Vagina (tissue), 2 donors: ENCODE measurements around the gene TENM4. TPM values are rescaled to one million over a fixed set of nuclear protein-coding genes. Genes with fewer than 3 reads are reported as not detected.

ENCODE experiments used
- DNase-seq, 2 donors: peaks; one replicate each; pipeline ENCODE4 v3.0.0-alpha.2; 2017; ENCODE audit errors: extremely low spot score in 2 of 2
- H3K27ac ChIP-seq: fragments of 200-600 bp; sonication (generic); one replicate; pipeline ENCODE4 v1.5.1; 2019
- H3K27me3 ChIP-seq: fragments of 200-600 bp; sonication (generic); one replicate; pipeline ENCODE4 v1.5.1; 2019
- H3K36me3 ChIP-seq, 2 donors: fragments of 200-600 bp; sonication (generic); one replicate each; pipeline ENCODE4 v1.5.1; 2017 to 2019
- H3K4me1 ChIP-seq: fragments of 200-600 bp; sonication (generic); one replicate; pipeline ENCODE4 v1.5.1; 2019
- H3K4me3 ChIP-seq, 2 donors: fragments of 200-600 bp; sonication (generic); 1 replicate in 1 of 2; 2 replicates in 1 of 2; pipeline ENCODE4 v1.5.1; 2016 to 2019
- H3K9me3 ChIP-seq: fragments of 200-600 bp; sonication (generic); one replicate; pipeline ENCODE4 v1.5.1; 2019
- POLR2A ChIP-seq, 2 donors: fragments of 450-650 bp; IDR thresholded peaks; one replicate each; pipeline ENCODE4 v1.6.1; 2017; ENCODE audit warnings: antibody characterized with exemption in 2 of 2, mild to moderate bottlenecking in 2 of 2, moderate library complexity in 2 of 2
- POLR2AphosphoS5 ChIP-seq, 2 donors: sonication (generic); formaldehyde crosslinking; IDR thresholded peaks; one replicate each; pipeline ENCODE4 v1.9.0; 2017; ENCODE audit warnings: antibody characterized with exemption in 2 of 2, mild to moderate bottlenecking in 2 of 2, low read depth in 1 of 2; ENCODE audit not compliant: insufficient read depth in 1 of 2
- intact Hi-C: fragments of 100-400 bp; cut with DNase I; formaldehyde crosslinking; loops from one replicate; pipeline ENCODE4 v1.15.1; 2023
- total RNA-seq: library from RNA; depleted of rRNA; stranded (reverse); fragments of >200 nt; gene quantifications from one replicate; pipeline ENCODE4 v1.2.3, GENCODE V29; 2016
- TF ChIP-seq, protein P1 (sequence below), 3 experiments: fragments of 450-650 bp in 2 of 3; fragments of 200-600 bp in 1 of 3; sonication (generic) in 1 of 3; IDR thresholded peaks; one replicate each; pipeline ENCODE4 v1.5.1; 2017 to 2019; ENCODE audit warnings: antibody characterized with exemption in 3 of 3, mild to moderate bottlenecking in 2 of 3, moderate library complexity in 2 of 3

Gene TENM4
- total RNA-seq, 1 donor from 2014 or later, result 12.5 TPM

DNA sequence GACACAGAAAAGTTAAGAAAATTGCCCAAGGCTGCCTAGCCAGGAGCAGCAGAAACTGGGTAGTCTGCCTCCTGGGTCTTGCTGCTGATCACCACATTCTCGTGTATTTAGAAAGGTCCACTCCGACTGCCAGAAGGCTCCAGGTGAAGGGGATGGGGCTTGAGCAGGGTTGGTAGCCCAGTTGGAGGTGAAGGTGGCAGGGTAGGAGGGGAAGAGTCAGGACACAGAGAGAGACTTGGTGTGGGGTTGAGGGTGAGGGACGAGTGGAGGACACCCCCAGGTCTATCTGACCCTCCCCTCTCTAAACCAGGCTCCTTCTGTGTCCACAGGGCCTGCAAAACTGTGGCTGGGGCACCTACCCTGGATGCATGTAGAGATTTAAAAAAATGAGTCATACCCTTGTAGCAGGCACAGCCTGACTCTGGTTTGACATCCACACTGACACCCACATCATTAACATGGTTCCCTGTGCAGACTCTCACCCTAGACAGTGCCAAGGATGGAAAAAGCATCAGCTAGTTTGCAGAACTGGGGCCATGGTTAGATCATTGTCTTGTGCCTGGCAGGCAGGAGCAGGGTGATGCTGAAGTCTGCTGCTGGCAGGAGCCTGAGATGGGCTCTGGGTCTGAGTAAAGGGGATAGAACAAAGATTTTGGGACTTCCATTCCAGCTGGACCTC lies 273.2 kb downstream of the TENM4 start:
- Histone ChIP-seq H3K27me3 (no peaks in the 10 kb centered on the region), H3K4me3 (no peak overlapping the region), H3K36me3 (no peaks in the 10 kb centered on the region), H3K9me3 (no peaks in the 10 kb centered on the region), H3K4me1 (no peaks in the 10 kb centered on the region), H3K27ac (no peak overlapping the region)
- TF ChIP-seq, protein P1, sequence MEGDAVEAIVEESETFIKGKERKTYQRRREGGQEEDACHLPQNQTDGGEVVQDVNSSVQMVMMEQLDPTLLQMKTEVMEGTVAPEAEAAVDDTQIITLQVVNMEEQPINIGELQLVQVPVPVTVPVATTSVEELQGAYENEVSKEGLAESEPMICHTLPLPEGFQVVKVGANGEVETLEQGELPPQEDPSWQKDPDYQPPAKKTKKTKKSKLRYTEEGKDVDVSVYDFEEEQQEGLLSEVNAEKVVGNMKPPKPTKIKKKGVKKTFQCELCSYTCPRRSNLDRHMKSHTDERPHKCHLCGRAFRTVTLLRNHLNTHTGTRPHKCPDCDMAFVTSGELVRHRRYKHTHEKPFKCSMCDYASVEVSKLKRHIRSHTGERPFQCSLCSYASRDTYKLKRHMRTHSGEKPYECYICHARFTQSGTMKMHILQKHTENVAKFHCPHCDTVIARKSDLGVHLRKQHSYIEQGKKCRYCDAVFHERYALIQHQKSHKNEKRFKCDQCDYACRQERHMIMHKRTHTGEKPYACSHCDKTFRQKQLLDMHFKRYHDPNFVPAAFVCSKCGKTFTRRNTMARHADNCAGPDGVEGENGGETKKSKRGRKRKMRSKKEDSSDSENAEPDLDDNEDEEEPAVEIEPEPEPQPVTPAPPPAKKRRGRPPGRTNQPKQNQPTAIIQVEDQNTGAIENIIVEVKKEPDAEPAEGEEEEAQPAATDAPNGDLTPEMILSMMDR (IDR thresholded peaks at IDR 0.05), result no peak
- TF ChIP-seq POLR2A (IDR thresholded peaks at IDR 0.05) (no peak), POLR2AphosphoS5 (IDR thresholded peaks at IDR 0.05; ENCODE audit: insufficient read depth in 1 of 2, low read depth in 1 of 2) (no peak)
- DNase-seq, result no peak
- intact Hi-C loops, result no loop called here

DNA sequence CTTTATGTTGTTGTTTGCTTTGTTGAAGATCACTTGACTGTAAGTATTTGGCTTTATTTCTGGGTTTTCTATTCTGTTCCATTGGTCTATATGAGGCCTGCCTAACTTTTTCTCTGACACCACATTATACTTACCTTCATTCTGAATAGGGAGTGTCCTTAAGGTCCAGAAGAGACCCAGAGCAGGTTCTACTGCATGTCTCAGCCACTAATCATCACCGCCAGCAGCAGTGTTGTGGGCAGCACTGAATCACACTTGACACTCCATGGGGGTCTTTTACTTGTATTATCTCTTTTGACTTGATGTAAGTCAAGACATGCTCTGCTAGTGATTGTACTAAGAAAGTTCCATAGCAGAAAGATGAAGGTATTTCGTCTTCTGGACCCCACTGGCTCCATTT lies 274.9 kb downstream of the TENM4 start:
- Histone ChIP-seq H3K9me3 (no peaks in the 10 kb centered on the region), H3K4me3 (no peak overlapping the region), H3K27ac (no peak overlapping the region), H3K27me3 (no peaks in the 10 kb centered on the region), H3K36me3 (no peaks in the 10 kb centered on the region), H3K4me1 (no peaks in the 10 kb centered on the region)
- intact Hi-C loops, result no loop called here
- TF ChIP-seq POLR2A (IDR thresholded peaks at IDR 0.05) (no peak), POLR2AphosphoS5 (IDR thresholded peaks at IDR 0.05; ENCODE audit: insufficient read depth in 1 of 2, low read depth in 1 of 2) (no peak)
- TF ChIP-seq, protein P1 (IDR thresholded peaks at IDR 0.05), result no peak
- DNase-seq, result no peak

DNA sequence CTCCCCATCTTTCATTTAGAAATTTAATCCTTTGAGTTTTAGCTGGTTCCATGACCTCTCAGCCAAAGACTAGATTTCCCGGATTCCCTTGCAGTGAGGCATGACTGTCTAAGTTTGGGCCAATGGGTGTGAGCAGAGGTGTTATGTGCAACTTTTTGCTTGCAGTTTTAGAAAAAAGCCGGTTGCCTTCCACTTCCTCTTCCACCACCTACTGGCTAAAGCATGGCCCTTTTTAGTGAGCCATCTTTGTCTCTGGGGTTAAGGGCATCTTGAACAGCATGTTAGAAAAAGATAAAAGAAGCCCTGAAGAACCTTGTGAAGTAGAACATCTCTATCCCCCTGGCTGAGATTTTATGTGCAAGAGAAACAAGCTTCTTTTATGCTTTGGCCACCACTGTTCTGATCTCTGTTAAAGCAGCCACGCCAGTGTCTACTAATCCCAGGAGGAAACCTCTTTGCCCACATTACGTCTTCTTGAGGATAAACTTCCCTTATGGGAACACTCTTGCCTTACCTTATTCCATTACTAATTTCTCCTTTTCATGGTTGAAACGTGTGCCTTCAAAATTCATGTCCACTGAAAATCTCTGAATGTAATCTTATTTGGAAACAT lies 279.9 kb downstream of the TENM4 start:
- intact Hi-C loops, result no loop called here
- Histone ChIP-seq H3K4me3 (no peak overlapping the region), H3K27ac (no peak overlapping the region), H3K4me1 (no peaks in the 10 kb centered on the region), H3K9me3 (no peaks in the 10 kb centered on the region), H3K27me3 (no peaks in the 10 kb centered on the region), H3K36me3 (no peaks in the 10 kb centered on the region)
- DNase-seq, result no peak
- TF ChIP-seq, protein P1 (IDR thresholded peaks at IDR 0.05), result no peak
- TF ChIP-seq POLR2A (IDR thresholded peaks at IDR 0.05) (no peak), POLR2AphosphoS5 (IDR thresholded peaks at IDR 0.05; ENCODE audit: insufficient read depth in 1 of 2, low read depth in 1 of 2) (no peak)

DNA sequence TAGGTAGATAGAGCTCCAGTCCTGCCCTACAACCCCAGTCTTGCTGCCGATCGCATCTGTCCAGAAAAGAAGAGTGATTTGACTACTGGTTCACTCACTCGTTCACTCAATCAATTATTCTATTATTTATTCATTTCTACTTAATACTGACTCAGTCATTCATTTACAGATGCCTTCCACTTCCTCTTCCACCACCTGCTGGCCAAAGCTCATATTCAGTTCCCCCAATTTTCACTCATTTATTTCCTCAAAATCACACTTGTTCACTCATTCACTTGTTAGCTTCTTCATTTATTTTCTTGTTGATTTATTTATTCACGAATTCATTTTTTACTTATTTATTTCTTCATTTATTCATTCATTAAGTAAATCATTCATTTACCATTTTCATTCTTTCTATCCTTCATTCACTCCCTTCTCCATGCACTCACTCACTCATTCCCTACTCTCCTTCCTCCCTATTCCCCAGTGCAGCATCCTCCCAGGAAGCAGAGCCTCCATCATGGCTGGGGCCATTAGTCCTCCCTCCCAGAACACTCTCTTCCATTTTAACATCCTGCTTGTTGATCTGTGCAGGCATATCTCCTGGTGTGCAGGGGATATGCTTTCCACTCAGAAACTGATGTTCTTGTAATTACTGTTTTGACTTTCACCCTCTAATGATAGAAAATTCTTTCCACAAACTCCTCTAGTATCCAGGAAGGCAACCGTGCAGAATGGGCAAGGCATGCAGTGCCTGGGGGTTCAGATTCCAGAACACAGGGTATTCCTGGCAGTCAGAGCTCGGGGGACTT lies 281.0 kb downstream of the TENM4 start:
- H3K36me3 ChIP-seq, result no peaks in the 10 kb centered on the region
- no peaks in the 10 kb centered on the region for H3K9me3 ChIP-seq
- H3K27ac ChIP-seq, result no peak overlapping the region
- DNase-seq, result no peak
- TF ChIP-seq POLR2AphosphoS5 (IDR thresholded peaks at IDR 0.05; ENCODE audit: insufficient read depth in 1 of 2, low read depth in 1 of 2) (no peak), POLR2A (IDR thresholded peaks at IDR 0.05) (no peak)
- TF ChIP-seq, protein P1 (IDR thresholded peaks at IDR 0.05), result no peak
- no peaks in the 10 kb centered on the region for H3K27me3 ChIP-seq
- H3K4me1 ChIP-seq, result no peaks in the 10 kb centered on the region
- intact Hi-C loops, result no loop called here
- no peak overlapping the region for H3K4me3 ChIP-seq
